HL-60 (cell line): ENCODE results near the gene CPO.

Experiments
- DNase-seq, 2 experiments: peaks; one replicate each; pipeline ENCODE4 v3.0.0-alpha.2; 2010 to 2020; ENCODE audit warnings: low read depth in 1 of 2, low spot score in 1 of 2
- H3K27ac ChIP-seq: fragments of 250-450 bp; sonication (Bioruptor Pico); replicated peaks from 2 replicates; pipeline ENCODE4 v1.5.1; 2020; ENCODE audit warnings: mild to moderate bottlenecking, moderate library complexity
- H3K27me3 ChIP-seq: fragments of 250-450 bp; sonication (Bioruptor Pico); 2 replicates; pipeline ENCODE4 v1.5.1; 2021; ENCODE audit warnings: mild to moderate bottlenecking, moderate library complexity; ENCODE audit not compliant: insufficient read depth, poor library complexity, severe bottlenecking
- H3K4me3 ChIP-seq: replicated peaks from 2 replicates; pipeline ENCODE4 v1.5.1; 2011; ENCODE audit warnings: mild to moderate bottlenecking, control low read depth, low read length; ENCODE audit not compliant: insufficient read depth
- CTCF ChIP-seq: IDR thresholded peaks from one replicate; pipeline ENCODE4 v1.5.1; 2011; ENCODE audit warnings: low read length, control low read depth, inconsistent platforms; ENCODE audit not compliant: insufficient read depth
- GABPA ChIP-seq: IDR thresholded peaks from 2 replicates; pipeline ENCODE4 v1.6.1; 2012; ENCODE audit warnings: low read depth
- POLR2AphosphoS5 ChIP-seq: IDR thresholded peaks from 2 replicates; pipeline ENCODE4 v1.6.1; 2012; ENCODE audit warnings: low read depth
- REST ChIP-seq: IDR thresholded peaks from 2 replicates; pipeline ENCODE4 v1.6.1; 2012; ENCODE audit warnings: low read depth; ENCODE audit not compliant: insufficient replicate concordance
- SPI1 ChIP-seq: IDR thresholded peaks from 2 replicates; pipeline ENCODE4 v1.6.1; 2012; ENCODE audit warnings: low read depth, mild to moderate bottlenecking, borderline replicate concordance

CPO gene

GRCh38 chr2:206920310-206920709 lies 19.0 kb upstream of the CPO start:
- no peak overlapping the region for H3K27ac ChIP-seq
- no peak overlapping the region for H3K4me3 ChIP-seq
- no peaks in the 10 kb centered on the region for H3K27me3 ChIP-seq
- TF ChIP-seq POLR2AphosphoS5 (no peak), GABPA (no peak), REST (no peak), CTCF (no peak), SPI1 (no peak)
- DNase-seq, result no peak

GRCh38 chr2:206920951-206921350 lies 18.4 kb upstream of the CPO start:
- Histone ChIP-seq H3K4me3 (no peak overlapping the region), H3K27me3 (no peaks in the 10 kb centered on the region), H3K27ac (no peak overlapping the region)
- TF ChIP-seq REST (no peak), CTCF (no peak), POLR2AphosphoS5 (no peak), SPI1 (no peak), GABPA (no peak)
- DNase-seq, result no peak

DNA sequence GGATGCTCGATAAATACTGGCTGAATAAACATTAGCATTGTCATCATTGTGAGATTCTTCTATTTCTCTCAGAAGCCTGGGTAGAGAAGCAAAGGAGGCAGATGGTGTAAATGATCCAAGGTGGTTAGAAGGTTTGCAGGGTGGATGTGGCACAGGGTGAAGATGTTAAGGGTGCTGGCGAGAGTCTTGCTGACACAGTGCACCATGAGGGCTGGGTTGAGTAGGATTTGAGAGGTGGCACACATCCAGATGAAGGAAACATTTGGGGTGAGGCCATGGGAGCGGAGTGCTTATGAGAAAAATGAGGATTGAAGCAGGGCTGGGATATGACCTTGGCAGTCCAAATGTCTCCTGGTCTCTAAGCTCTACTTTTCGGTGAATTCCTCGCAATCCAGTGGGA lies 17.8 kb upstream of the CPO start:
- no peak for DNase-seq
- Histone ChIP-seq H3K27me3 (no peaks in the 10 kb centered on the region), H3K4me3 (no peak overlapping the region), H3K27ac (no peak overlapping the region)
- TF ChIP-seq SPI1, result no peak
- no peak for TF ChIP-seq CTCF
- no peak for TF ChIP-seq REST
- no peak for TF ChIP-seq POLR2AphosphoS5
- no peak for TF ChIP-seq GABPA
